HG03460 (cell line): ENCODE data around the gene RCL1.

Experiments used
- ATAC-seq: cut with Tn5 transposase; IDR thresholded peaks from one replicate; pipeline ENCODE4 v1.9.1; 2021; ENCODE audit not compliant: unreplicated experiment

RCL1 gene

GRCh38 chr9:4839470-4839912 is 46.7 kb downstream of the RCL1 start:
- no peak for ATAC-seq

DNA sequence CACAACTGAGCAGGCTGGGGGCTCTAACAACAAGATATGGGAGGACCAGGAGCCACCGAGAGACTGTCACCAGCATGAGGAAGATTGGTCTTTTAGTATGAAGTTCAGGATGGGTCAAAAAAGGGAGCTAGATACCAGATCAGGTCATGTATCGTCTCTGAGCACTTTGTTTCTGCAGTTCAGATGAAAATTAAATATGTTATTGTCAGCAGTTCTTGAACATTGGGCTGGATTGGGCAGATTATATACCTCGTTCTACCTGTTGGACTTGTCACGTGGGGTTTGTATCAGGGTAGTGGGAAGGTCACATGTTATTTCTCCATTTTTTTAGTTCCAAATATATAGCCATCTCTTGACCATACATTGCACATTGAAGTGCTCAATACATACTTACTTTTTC is 47.3 kb downstream of the RCL1 start:
- no peak for ATAC-seq

DNA sequence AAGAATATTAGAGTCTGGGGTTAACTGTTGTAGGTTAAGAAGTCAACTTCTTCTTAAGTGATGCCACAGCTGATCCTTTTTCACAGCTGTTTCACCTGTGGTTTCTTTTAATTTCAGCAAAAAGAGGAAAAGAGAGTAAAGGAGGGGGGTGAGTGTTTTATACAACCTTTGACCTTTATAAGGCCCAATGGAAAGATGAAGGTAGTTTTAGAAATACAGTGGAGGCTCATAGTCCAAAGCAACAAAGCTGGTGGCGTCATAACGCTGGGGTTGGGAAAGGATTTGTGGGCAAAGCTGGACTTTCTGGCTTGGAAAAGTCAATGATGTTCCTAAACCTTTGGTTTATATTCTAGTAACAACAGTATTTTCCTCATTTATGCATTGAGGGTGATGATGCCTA is 49.5 kb downstream of the RCL1 start:
- no peak for ATAC-seq

- ATAC-seq, result no peak
These were observed 50.0 kb downstream of the RCL1 start for GRCh38 chr9:4842734-4843133.

- no peak for ATAC-seq
These were observed 51.5 kb downstream of the RCL1 start for GRCh38 chr9:4844056-4844838.

DNA sequence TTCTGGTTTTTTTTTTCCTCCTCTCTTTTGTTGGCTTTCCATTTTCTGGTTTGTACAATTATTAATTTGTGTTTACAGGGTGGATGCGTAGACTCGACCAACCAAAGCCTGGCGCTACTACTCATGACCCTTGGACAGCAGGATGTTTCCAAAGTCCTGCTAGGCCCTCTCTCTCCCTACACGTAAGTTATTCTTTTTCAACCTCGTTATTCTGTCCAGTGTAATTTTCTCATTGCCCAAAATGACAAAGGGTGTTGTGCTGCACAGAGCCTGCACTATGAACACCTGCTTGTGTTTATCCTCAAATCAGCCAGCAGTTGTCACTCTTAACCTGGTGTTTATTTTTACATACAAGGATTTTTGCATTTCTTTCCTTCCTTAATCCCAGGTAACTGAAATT is 56.6 kb downstream of the RCL1 start:
- ATAC-seq, result no peak

DNA sequence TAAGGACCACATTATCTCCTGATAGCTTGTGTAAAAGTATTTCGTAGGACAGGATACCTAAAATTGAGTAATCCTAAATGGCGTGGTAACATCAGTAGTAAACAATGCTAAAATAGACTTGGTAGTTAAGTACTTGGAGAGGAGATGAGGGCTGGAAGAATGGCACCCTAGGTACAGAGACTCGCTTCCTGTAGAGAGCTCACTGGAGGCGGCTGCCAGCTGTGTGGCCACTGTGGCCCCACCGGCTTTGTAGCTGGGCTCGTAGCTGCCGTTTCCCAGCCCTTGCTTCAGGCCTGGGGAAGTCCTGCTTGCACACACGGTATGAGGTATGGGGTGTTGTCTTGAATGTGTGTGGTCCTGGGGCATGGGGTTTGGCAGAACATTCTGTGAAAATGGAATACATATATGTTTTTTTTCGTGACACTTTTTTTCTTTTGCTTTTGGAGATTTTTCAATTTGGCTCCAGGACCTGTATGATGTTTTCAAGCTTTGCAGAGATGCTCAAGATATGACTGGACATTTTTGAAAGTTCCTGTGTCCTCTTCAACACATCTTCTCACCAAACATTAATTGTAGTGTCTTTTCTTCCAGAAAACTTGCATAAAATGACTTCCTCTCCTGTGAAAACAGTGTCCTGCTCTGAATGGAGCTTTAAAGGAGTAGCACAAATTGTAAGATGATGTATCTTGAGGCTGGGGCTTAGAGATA is 58.0 kb downstream of the RCL1 start:
- no peak for ATAC-seq

DNA sequence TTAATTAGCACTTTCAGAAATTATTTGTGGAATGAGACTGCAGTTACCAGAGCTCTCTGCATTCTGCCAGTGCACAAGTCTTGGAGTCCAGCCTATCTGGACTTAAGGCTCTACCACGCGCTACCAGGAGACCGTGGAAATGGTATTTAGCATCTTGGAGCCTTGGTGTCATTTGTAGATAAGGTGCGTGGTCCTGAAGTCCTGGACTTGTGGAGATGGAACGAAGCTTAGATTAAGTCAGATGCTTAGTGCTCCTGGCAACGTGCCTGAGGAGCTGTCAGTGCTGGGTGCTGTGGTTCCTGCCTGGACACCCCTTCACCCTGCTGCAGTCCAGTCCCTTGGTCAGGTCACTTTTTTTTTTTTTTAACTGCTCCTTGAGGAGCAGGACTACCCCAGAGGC is 59.7 kb downstream of the RCL1 start:
- no peak for ATAC-seq

GRCh38 chr9:4854265-4854590 is 61.5 kb downstream of the RCL1 start:
- ATAC-seq, result no peak

GRCh38 chr9:4855841-4856240 is 63.1 kb downstream of the RCL1 start:
- ATAC-seq, result no peak

DNA sequence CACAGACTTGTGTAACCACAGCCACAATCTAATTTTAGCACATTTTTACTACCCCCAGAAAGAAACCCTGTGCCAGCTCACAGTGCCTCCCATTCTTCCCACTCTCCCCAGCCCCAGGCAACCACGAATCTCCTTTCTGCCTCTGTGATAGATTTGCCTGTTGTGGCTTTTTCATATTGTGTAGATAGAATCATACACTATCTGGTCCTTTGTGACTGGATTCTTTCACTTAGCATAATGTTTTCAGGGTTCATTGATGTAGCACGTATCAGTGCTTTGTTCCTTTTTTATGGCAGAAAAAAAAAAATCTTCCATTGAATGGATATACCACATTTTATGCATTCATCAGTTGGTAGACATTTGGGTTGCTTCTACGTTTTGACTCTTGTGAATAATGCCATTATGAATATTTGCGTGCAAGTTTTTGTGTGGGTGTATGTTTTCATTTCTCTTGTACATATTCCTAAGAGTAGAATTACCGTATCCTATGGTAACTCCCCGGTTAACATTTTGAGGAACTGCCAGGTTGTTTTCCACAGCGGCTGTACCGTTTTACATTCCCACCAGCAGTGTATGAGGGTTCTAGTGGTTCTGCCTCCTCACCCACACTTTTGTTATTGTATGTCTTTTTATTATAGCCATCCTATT is 64.5 kb downstream of the RCL1 start:
- no peak for ATAC-seq

DNA sequence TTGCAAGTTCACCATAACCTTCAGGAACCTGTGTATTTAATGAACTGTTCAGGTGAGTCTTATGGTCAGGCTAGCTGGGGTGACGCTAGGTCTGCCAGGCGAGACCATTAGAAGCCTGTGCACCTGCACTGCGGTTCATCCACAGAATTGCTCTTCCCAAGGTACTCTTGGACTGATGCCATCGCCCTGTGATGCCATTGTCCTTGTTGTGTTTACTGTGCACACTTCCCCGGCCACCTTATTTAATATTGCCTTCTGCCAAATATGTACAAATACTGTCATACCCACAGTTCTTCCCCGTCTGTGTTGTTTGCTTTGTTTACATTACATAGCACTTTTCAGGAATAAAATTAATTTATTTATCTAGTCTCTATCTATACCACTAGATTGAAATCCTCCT is 66.3 kb downstream of the RCL1 start:
- no peak for ATAC-seq

- no peak for ATAC-seq
These were observed 67.6 kb downstream of the RCL1 start for GRCh38 chr9:4860383-4860782.

GRCh38 chr9:4861145-4861544 is 68.4 kb downstream of the RCL1 start:
- ATAC-seq, result no peak

- ATAC-seq, result no peak
These were observed 69.2 kb downstream of the RCL1 start for GRCh38 chr9:4861736-4862451.

- ATAC-seq, result no peak
These were observed 69.9 kb downstream of the RCL1 start for GRCh38 chr9:4862506-4863250.

GRCh38 chr9:4864234-4864661 is 71.5 kb downstream of the RCL1 start:
- ATAC-seq, result no peak

GRCh38 chr9:4864698-4865097 is 72.0 kb downstream of the RCL1 start:
- ATAC-seq, result no peak

- no peak for ATAC-seq
These were observed 72.9 kb downstream of the RCL1 start for GRCh38 chr9:4865681-4866080.

DNA sequence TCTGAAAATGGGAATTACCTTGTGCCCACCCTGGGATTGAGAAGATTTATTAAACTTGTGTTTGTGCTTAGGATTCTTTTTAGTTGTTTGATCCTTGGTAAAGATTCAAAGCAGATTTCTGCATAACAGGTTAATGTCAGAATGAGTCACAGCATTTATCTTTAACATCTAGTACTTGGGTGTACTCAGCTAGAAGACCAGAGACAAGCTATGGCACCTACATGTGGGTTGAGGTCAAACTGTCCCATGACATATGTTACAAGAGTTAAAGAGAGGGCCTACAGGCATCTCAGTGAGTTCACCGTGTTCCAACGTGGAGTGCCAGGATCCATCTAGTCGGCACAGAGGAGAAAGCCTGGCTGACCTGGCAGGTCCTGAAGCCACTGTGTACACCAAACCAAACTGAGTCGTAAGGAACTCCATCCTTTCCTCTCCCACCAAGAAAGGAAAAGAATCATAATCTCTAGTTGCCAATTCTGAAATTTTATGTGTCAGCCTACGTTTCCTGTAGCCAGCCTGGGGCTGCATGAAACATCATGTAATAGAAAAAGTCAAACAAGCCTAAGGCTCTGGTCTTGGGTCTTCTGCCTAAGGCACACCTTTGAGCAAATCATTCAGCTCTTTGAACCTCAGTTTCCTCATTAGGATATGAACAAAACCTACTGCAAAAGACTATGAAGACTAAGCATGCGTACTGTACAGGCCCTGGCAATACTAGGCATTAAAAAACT is 73.7 kb downstream of the RCL1 start:
- no peak for ATAC-seq
